ENCODE measurements around the gene NKIRAS1.

The NKIRAS1 gene

GRCh38 chr3:23859839-23860382, 56.9 kb downstream of the NKIRAS1 start:
- no peak for ATAC-seq
- no peak for TF ChIP-seq GLIS3 (CRISPR knock-in tag; IDR thresholded peaks at IDR 0.05)
- TF ChIP-seq OSR1 (CRISPR knock-in tag; IDR thresholded peaks at IDR 0.05), result no peak
- TF ChIP-seq TSHZ2 (CRISPR knock-in tag; IDR thresholded peaks at IDR 0.05), result no peak
- TF ChIP-seq ZNF8 (CRISPR knock-in tag; IDR thresholded peaks at IDR 0.05), result no peak
- no peak for TF ChIP-seq ZNF565 (CRISPR knock-in tag; conservative IDR thresholded peaks at IDR 0.05; ENCODE audit: low read depth)
- no peak for TF ChIP-seq PPARA (CRISPR knock-in tag; IDR thresholded peaks at IDR 0.05; ENCODE audit: borderline replicate concordance)
- TF ChIP-seq ZC3H10 (CRISPR knock-in tag; IDR thresholded peaks at IDR 0.05), result no peak
- no peak for TF ChIP-seq ISL1 (CRISPR knock-in tag; IDR thresholded peaks at IDR 0.05)

DNA sequence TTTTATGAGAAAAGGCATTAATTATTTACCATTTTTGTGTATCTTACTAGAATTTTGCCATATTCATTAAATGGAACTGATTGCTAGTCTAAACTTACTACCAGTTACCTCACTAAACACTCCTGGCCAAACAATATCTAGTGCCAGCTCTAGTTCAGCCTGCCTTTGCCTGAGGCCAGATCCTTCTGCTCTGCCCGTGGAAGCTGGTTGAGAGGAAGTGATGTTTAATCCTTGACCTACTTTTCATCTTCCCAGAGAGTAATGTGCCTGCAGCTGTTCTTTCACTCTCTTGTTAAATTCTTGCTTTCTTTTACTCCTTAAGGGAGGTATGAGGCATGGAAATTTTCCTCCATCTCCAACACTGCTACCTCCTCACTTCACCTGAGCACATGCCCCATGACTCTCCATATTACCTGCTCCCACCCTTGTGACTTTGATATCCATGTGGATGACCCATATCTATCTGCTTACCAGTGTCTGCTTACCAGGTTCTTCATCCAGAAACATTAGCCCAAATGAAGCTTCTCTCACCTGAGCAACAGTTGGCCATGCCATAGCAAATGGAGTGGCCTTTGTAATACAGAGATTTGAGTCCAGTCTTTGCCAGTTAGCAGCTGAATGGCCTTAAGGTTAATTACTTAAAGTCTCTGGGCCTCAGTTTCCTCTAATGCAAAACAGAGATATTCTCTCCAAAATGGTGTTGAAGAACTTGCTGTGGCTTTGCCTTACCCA, 57.6 kb downstream of the NKIRAS1 start:
- ATAC-seq, result no peak
- TF ChIP-seq ZFP30 (CRISPR knock-in tag; IDR thresholded peaks at IDR 0.05) (no peak), ZNF565 (CRISPR knock-in tag; conservative IDR thresholded peaks at IDR 0.05; ENCODE audit: low read depth) (no peak), CREB5 (CRISPR knock-in tag; IDR thresholded peaks at IDR 0.05; ENCODE audit: low read depth) (no peak), ZFP3 (CRISPR knock-in tag; IDR thresholded peaks at IDR 0.05) (no peak), BACH2 (CRISPR knock-in tag; IDR thresholded peaks at IDR 0.05; ENCODE audit: borderline replicate concordance) (no peak), ZNF8 (CRISPR knock-in tag; IDR thresholded peaks at IDR 0.05) (no peak), TCF4 (CRISPR knock-in tag; IDR thresholded peaks at IDR 0.05; ENCODE audit: borderline replicate concordance) (no peak), SNAI2 (CRISPR knock-in tag; IDR thresholded peaks at IDR 0.05) (no peak), ARNTL (CRISPR knock-in tag; IDR thresholded peaks at IDR 0.05; ENCODE audit: borderline replicate concordance, low read depth) (no peak), CSRNP3 (CRISPR knock-in tag; IDR thresholded peaks at IDR 0.05) (no peak), ESRRG (CRISPR knock-in tag; IDR thresholded peaks at IDR 0.05) (no peak), TSHZ2 (CRISPR knock-in tag; IDR thresholded peaks at IDR 0.05) (no peak), GLIS3 (CRISPR knock-in tag; IDR thresholded peaks at IDR 0.05) (no peak), OSR1 (CRISPR knock-in tag; IDR thresholded peaks at IDR 0.05) (no peak), ZC3H10 (CRISPR knock-in tag; IDR thresholded peaks at IDR 0.05) (no peak), TOX (CRISPR knock-in tag; IDR thresholded peaks at IDR 0.05; ENCODE audit: borderline replicate concordance) (no peak), PPARA (CRISPR knock-in tag; IDR thresholded peaks at IDR 0.05; ENCODE audit: borderline replicate concordance) (no peak), ISL1 (CRISPR knock-in tag; IDR thresholded peaks at IDR 0.05) (no peak), POU6F1 (CRISPR knock-in tag; IDR thresholded peaks at IDR 0.05; ENCODE audit: borderline replicate concordance, low read depth) (no peak)

All from SK-N-SH treated with all-trans-retinoic acid at 6 μM for 48 hours (cell line).